Retinal pigment epithelial cell (primary cell): ENCODE data around the gene WDR11.
"Not testable (repeated sequence)": the region's sequence is repeated elsewhere in the genome, so short reads cannot be mapped to it uniquely, and the experiment has no call there.

ENCODE experiments used
- DNase-seq: peaks from one replicate; pipeline ENCODE4 v3.0.0-alpha.2; 2010; ENCODE audit warnings: low read depth
- H3K4me3 ChIP-seq: 2 replicates; pipeline ENCODE4 v1.5.1; 2011; ENCODE audit warnings: mild to moderate bottlenecking, low read length, control low read depth, moderate library complexity
- TF ChIP-seq, protein P1 (sequence below): conservative IDR thresholded peaks from 2 replicates; pipeline ENCODE4 v1.5.1; 2011; ENCODE audit warnings: low read depth, low read length, control low read depth, inconsistent platforms

Gene WDR11

DNA sequence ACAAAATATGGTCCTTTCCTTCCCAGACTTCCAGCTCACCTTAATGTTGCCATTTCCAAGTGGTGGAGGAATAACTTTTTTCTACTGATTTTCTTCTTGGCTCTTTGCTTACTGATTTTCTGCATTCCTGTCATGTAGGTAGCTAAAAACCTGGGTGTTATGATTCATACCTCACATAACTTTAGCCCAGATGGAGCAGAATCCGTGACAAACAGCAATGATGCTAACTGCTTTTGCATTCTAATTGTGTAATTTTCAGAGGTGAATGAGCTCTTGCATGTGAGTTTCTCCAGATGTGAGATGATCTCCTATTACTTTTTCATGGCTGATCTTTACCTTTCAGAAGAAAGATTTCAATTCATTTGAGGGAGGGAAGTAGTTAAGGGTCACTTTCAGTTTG, 43.4 kb downstream of the WDR11 start:
- DNase-seq, result no peak
- no peak overlapping the region for H3K4me3 ChIP-seq
- TF ChIP-seq, protein P1, sequence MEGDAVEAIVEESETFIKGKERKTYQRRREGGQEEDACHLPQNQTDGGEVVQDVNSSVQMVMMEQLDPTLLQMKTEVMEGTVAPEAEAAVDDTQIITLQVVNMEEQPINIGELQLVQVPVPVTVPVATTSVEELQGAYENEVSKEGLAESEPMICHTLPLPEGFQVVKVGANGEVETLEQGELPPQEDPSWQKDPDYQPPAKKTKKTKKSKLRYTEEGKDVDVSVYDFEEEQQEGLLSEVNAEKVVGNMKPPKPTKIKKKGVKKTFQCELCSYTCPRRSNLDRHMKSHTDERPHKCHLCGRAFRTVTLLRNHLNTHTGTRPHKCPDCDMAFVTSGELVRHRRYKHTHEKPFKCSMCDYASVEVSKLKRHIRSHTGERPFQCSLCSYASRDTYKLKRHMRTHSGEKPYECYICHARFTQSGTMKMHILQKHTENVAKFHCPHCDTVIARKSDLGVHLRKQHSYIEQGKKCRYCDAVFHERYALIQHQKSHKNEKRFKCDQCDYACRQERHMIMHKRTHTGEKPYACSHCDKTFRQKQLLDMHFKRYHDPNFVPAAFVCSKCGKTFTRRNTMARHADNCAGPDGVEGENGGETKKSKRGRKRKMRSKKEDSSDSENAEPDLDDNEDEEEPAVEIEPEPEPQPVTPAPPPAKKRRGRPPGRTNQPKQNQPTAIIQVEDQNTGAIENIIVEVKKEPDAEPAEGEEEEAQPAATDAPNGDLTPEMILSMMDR, result no peak

DNA sequence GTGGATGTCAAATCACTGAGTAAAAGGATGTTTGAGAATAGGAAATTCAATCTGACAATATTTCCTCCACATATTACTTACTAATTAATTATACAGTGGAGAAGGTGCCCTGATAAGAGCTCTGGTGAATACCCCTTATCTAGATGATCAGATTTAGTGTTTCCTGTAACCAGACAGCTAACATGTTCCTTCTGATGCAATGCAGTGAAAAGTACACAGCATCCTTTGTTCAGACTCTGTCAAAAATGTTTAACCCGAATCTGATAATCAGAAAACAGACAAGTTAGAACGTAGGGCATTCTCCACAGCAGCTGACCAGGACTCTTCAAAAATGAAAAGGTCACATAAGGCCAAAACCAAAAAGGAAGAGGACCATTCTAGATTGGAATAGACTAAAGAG, 46.2 kb downstream of the WDR11 start:
- DNase-seq, result no peak
- TF ChIP-seq, protein P1, result no peak
- no peak overlapping the region for H3K4me3 ChIP-seq

DNA sequence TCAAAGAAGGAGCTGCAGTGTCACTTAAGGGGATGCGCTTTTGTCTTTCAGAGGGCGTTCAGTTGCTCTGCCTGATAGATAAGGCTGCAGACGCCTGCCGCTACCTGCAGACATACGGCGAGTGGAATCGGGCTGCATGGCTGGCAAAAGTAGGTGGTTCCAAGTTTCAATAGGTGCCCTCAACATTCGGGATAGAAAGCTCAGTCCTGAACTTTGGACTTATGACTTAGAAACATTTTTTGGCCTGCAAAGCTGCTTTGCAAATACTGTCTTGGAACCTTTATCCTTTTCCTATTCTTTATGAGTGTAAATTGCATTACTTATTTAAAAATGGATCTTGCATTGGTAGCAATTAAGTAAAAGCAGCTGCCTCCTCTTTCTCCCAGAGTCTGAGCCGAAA, 54.1 kb downstream of the WDR11 start:
- DNase-seq, result no peak
- TF ChIP-seq, protein P1, result no peak
- H3K4me3 ChIP-seq, result no peak overlapping the region

DNA sequence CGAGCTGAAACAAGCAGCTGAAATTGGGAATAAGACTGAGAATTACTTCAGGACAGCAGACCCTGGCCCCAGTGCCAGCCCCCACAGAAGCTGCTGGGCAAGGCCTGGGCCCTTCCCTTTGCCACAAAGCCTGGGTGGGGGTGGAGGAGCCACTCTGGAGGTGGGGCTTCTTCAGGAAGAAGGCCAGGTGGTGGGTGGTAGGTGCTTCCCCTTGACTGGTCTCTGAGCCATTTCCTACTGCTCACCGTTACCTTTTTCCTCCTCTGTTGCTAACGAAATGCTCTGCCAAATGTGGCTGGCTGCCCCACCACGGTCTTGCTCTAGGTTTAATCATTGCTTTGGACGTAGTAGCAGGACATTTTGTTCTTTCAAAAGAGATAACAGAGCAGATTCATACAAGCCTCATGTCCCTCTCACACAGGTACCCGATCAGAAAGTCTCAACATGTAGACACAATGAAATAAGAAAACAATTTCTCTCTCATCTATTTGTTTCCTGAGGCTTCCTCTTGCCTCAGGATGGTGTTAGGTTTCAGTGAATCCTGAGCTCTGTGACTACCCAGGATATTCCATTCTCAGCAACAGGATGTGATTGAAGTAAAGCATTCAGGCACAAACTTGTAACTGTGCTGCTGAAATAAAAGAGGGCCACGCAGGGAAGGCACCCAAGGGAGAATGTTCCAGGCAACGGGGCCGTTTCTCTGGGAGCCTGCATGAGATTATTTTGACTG, 66.5 kb downstream of the WDR11 start:
- no peak overlapping the region for H3K4me3 ChIP-seq
- no peak for DNase-seq
- TF ChIP-seq, protein P1, result no peak

DNA sequence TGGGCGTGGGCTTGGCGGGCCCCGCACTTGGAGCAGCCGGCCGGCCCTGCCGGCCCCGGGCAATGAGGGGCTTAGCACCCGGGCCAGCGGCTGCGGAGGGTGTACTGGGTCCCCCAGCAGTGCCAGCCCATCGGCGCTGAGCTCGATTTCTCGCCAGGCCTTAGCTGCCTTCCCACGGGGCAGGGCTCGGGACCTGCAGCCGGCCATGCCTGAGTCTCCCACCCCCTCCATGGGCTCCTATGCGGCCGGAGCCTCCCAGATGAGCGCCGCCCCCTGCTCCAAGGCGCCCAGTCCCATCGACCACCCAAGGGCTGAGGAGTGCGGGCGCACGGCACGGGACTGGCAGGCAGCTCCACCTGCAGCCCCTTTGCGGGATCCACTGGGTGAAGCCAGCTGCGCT, 72.7 kb downstream of the WDR11 start:
- DNase-seq, result not testable (repeated sequence)

DNA sequence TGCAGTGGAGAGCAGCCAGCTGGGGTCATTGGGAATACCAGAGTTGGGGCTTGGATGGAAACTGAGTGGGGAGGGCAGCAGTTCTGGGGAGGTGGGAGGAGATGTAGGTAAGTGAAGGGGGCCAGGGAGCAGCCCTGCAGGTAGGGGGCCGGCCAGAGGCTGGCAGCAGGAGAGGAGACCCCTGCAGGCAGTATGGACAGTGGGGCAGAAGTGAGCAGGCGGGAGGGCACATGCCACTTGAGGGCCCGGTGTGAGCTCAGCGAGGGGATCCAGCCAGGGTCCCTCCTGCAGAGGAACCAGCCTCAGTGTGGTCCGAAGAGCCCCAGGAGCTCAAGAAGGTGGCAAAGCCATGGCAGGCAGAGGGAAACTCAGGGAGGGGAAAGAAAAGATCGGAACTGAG, 75.4 kb downstream of the WDR11 start:
- no peak for DNase-seq
- TF ChIP-seq, protein P1, result no peak
- H3K4me3 ChIP-seq, result no peak overlapping the region

More for the DNA sequence above, 72.7 kb downstream of the WDR11 start:
- H3K4me3 ChIP-seq, result not testable (repeated sequence)

DNA sequence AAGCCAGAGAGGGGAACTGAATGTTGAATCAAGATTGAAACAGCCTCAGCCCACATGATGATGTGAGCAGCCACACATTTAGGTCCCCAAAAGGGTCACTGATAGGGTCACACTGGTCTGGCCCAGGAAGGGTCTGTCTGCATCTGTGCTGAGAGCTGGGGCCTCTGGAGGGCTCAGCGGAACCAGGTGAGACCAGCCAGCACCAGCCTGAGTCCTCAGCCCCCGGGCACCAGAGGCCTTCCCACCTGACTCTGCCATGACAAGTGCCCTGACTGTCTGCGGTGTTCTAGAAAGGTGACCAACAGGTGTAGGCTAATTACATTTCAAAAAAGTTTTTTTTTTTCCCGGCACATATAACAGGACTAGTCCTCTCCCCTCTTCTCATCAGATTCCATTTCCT, 76.2 kb downstream of the WDR11 start:
- no peak for DNase-seq
- TF ChIP-seq, protein P1, result no peak
- no peak overlapping the region for H3K4me3 ChIP-seq

DNA sequence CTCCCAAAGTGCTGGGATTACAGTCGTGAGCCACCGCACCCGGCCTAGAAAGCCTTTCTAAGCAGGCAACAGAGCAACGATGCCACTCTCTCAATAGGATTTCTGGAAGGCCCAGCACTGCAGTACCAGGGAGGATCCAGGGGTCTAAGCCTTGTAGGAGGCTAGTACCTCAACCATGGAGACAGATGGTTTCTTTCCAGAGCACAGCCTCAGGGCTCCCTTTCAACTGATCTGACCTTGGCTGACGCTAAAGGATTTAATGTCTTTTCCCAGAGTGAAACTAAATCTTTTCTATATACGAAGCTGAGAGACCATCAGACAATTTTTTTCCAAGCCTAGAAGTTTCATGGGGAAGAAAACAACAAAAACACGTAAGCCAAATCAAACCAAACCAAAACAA, 78.0 kb downstream of the WDR11 start:
- no peak overlapping the region for H3K4me3 ChIP-seq
- TF ChIP-seq, protein P1, result no peak
- no peak for DNase-seq
